Measurements from ENCODE around the gene PKD1L1. TPM values are rescaled to one million over a fixed set of nuclear protein-coding genes. Genes with fewer than 3 reads are reported as not detected.
A peak's percentile ranks its signal among the peaks of the same experiment; 100 is the strongest.

Gene PKD1L1
- total and polyA plus RNA-seq, 4 donors: 0.52 to 1.2 TPM; not detected in 2

DNA sequence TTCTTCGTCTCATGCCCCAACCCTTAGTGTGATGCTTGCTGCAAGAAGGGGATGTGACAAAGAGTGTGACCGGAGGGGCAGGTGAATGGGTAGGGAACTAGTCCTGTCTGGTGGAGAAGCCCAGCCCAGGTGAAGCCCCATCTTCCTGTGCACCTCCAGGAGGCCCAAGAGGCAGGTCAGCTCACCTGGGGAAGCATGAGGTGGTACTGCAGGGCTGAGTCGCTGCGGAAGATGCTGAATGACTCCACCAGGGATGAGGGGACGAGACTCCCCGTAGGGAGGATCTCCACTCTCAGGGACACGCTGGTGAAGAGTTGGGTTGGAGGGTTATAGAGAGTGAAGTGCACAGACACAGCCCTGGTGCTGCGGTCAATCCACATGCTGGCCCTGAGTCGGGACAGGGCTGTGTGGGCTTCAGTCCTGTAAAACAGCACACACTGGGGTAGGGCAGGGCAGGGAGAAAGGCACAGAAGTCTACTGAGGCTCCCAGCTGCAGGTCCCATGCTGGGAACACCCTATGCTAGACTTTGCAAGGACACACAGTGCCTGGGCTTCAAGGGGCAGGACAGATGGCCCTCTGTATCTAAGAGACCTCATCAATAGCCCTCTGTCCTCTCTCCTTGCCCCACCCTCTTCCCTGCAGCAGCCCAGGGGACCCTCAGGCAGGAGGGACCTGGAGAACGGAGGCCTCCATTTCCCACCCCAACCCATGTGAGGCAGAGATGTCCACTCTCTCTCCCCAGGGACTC is 136.5 kb downstream of the PKD1L1 start:
- no peaks in the 10 kb centered on the region for H3K4me1 ChIP-seq (ENCODE audit: control insufficient read depth in 1 of 2, insufficient read depth in 2 of 2, low read length in 2 of 2)
- DNase-seq: no peak
- WGBS, 2 donors: 86 to 93% methylated on average over 10 of the region's 10 CpGs

DNA sequence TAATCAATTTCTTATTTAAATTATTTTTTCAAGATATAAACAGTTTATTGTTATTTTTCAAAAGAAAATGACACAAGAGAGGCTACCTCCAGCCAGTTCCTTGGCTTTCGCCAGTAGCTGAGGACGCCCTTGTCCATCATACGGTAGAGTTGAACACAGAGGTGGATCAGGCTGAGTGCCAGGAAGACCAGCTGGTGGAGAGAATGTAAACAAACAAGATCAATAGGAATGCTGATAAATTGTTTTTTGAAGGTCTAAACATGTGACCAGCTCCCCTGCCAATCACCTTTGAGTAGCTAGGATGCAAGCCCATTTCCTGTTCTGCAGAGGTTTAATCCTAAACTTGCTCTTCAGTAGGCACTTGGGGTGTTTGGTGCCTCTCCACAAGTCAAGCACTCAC is 138.9 kb downstream of the PKD1L1 start:
- WGBS, 2 donors: 97 to 100% methylated on average over 3 of the region's 3 CpGs

More for the DNA sequence above, 136.5 kb downstream of the PKD1L1 start:
- ATAC-seq (ENCODE audit: low FRiP score): no peak
- no peak overlapping the region for H3K4me3 ChIP-seq (ENCODE audit: low read length in 2 of 2)
- H3K36me3 ChIP-seq (ENCODE audit: control insufficient read depth in 1 of 2, insufficient read depth in 2 of 2, low read length in 1 of 2): no peaks in the 10 kb centered on the region
- no peaks in the 10 kb centered on the region for H3K9me3 ChIP-seq (ENCODE audit: control insufficient read depth, low read length)
- intact Hi-C loops (cut with DNase I): no loop called here
- H3K27ac ChIP-seq (ENCODE audit: low read depth in 1 of 2, low read length in 2 of 2): no peak overlapping the region
- H3K27me3 ChIP-seq (ENCODE audit: control insufficient read depth in 1 of 2, insufficient read depth in 2 of 2, low read length in 1 of 2): no peaks in the 10 kb centered on the region

DNA sequence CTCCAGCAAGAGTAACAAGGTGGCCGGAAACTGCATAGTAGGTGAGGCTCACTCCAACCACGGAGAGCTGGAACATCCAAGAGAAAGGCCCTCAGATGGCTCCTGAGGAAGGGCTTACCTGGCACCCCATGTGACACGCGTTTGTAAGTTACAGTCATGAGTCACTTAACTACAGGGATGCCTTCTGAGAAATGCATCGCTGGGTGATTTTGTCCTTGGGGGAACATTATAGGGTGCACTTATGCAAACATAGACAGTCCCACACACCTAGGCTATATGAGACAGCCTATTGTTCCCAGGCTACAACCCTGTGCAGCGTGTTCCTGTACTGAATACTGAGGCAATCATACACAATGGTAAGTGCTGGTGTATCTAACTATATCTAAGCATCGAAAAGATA is 139.9 kb downstream of the PKD1L1 start:
- H3K4me3 ChIP-seq (ENCODE audit: low read length in 2 of 2): no peak overlapping the region
- ATAC-seq (ENCODE audit: low FRiP score) (no peak), DNase-seq (no peak)
- intact Hi-C loops (cut with DNase I): no loop called here
- 96 to 97% methylated on average over 7 of the region's 7 CpGs for WGBS, 2 donors
- no peaks in the 10 kb centered on the region for H3K4me1 ChIP-seq (ENCODE audit: control insufficient read depth in 1 of 2, insufficient read depth in 2 of 2, low read length in 2 of 2)
- H3K36me3 ChIP-seq (ENCODE audit: control insufficient read depth in 1 of 2, insufficient read depth in 2 of 2, low read length in 1 of 2): no peaks in the 10 kb centered on the region
- H3K9me3 ChIP-seq (ENCODE audit: control insufficient read depth, low read length): no peaks in the 10 kb centered on the region
- H3K27ac ChIP-seq (ENCODE audit: low read depth in 1 of 2, low read length in 2 of 2): no peak overlapping the region
- no peaks in the 10 kb centered on the region for H3K27me3 ChIP-seq (ENCODE audit: control insufficient read depth in 1 of 2, insufficient read depth in 2 of 2, low read length in 1 of 2)

More for the DNA sequence above, 138.9 kb downstream of the PKD1L1 start:
- no peak overlapping the region for H3K27ac ChIP-seq (ENCODE audit: low read depth in 1 of 2, low read length in 2 of 2)
- ATAC-seq (ENCODE audit: low FRiP score) (no peak), DNase-seq (no peak)
- H3K36me3 ChIP-seq (ENCODE audit: control insufficient read depth in 1 of 2, insufficient read depth in 2 of 2, low read length in 1 of 2): no peaks in the 10 kb centered on the region
- intact Hi-C loops (cut with DNase I): no loop called here
- no peaks in the 10 kb centered on the region for H3K27me3 ChIP-seq (ENCODE audit: control insufficient read depth in 1 of 2, insufficient read depth in 2 of 2, low read length in 1 of 2)
- no peaks in the 10 kb centered on the region for H3K4me1 ChIP-seq (ENCODE audit: control insufficient read depth in 1 of 2, insufficient read depth in 2 of 2, low read length in 2 of 2)
- no peaks in the 10 kb centered on the region for H3K9me3 ChIP-seq (ENCODE audit: control insufficient read depth, low read length)
- H3K4me3 ChIP-seq (ENCODE audit: low read length in 2 of 2): no peak overlapping the region

DNA sequence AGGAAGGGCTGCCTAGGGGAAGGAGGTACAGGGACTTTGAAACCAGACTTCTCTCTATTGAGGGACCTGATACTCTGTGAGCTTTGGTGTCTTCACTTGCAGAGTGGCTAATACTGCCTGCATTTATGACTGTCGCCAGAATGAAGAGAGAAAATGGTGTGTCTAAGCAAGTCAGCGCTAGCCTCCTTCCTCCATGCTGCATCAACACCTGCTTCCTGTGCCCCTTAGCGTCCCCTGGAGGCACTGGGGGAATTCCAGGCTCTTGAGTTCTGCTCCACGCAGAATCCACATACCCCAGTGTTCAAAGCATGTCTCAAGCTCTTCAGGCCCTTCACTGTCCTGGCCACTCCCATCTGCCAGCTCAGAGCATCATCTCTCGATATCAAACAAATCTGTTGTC is 140.5 kb downstream of the PKD1L1 start:
- no peaks in the 10 kb centered on the region for H3K4me1 ChIP-seq (ENCODE audit: control insufficient read depth in 1 of 2, insufficient read depth in 2 of 2, low read length in 2 of 2)
- no peak overlapping the region for H3K27ac ChIP-seq (ENCODE audit: low read depth in 1 of 2, low read length in 2 of 2)
- DNase-seq (no peak), ATAC-seq (ENCODE audit: low FRiP score) (no peak)
- no peaks in the 10 kb centered on the region for H3K27me3 ChIP-seq (ENCODE audit: control insufficient read depth in 1 of 2, insufficient read depth in 2 of 2, low read length in 1 of 2)
- 92 to 94% methylated on average over 5 of the region's 5 CpGs for WGBS, 2 donors
- no peaks in the 10 kb centered on the region for H3K9me3 ChIP-seq (ENCODE audit: control insufficient read depth, low read length)
- no peak overlapping the region for H3K4me3 ChIP-seq (ENCODE audit: low read length in 2 of 2)
- intact Hi-C loops (cut with DNase I): no loop called here
- H3K36me3 ChIP-seq (ENCODE audit: control insufficient read depth in 1 of 2, insufficient read depth in 2 of 2, low read length in 1 of 2): no peaks in the 10 kb centered on the region

DNA sequence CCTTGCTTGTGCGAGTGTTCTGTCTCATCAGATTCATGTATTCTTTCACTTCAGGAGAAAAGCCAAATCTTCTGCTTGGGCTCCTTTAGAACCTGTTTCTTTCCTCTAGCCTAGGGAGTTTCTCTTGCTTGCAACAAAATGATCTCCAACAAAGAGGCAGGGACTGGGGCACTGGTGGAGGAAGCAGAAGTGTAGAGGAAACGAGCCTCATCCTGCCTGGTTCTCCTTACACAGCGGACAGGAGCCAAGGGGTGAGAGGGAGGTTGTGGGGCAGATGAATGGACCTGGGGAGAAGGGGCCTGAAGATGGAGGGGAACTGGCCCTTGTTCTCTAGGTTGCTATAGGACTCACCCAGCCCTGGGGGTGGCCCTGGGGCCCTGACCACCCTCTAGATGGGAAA is 141.1 kb downstream of the PKD1L1 start:
- H3K4me3 ChIP-seq (ENCODE audit: low read length in 2 of 2): no peak overlapping the region

DNA sequence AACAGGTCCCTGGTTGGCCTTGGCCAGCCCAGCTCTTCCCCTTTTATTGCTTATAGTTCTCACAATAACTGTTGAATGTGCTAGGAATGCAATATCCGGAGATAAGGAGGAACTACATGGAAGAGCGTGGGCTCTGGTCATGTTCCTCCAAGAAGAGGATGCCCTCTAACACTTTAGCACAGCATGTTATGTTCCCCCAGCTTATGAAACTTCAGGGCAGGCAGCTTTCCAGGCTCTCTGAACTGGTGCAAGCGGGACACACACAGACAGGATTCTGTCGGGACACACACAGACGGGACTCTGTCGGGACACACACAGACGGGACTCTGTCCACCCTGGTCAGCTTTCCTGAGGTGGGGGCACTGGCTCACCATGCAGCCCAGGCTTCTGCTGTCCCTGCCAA is 141.6 kb downstream of the PKD1L1 start:
- Histone ChIP-seq H3K36me3 (ENCODE audit: control insufficient read depth in 1 of 2, insufficient read depth in 2 of 2, low read length in 1 of 2) (no peaks in the 10 kb centered on the region), H3K27ac (ENCODE audit: low read depth in 1 of 2, low read length in 2 of 2) (peak overlapping the region in 1 of 2 donors; percentile 14), H3K4me1 (ENCODE audit: control insufficient read depth in 1 of 2, insufficient read depth in 2 of 2, low read length in 2 of 2) (no peaks in the 10 kb centered on the region), H3K9me3 (ENCODE audit: control insufficient read depth, low read length) (no peaks in the 10 kb centered on the region), H3K27me3 (ENCODE audit: control insufficient read depth in 1 of 2, insufficient read depth in 2 of 2, low read length in 1 of 2) (no peaks in the 10 kb centered on the region), H3K4me3 (ENCODE audit: low read length in 2 of 2) (no peak overlapping the region)
- intact Hi-C loops (cut with DNase I): no loop called here
- WGBS, 2 donors: 13 to 15% methylated on average over 7 of the region's 7 CpGs
- DNase-seq (no peak), ATAC-seq (ENCODE audit: low FRiP score) (peak; percentile 50)

More for the DNA sequence above, 141.1 kb downstream of the PKD1L1 start:
- ATAC-seq (ENCODE audit: low FRiP score) (peak; percentile 34), DNase-seq (no peak)
- Histone ChIP-seq H3K9me3 (ENCODE audit: control insufficient read depth, low read length) (no peaks in the 10 kb centered on the region), H3K36me3 (ENCODE audit: control insufficient read depth in 1 of 2, insufficient read depth in 2 of 2, low read length in 1 of 2) (no peaks in the 10 kb centered on the region), H3K27me3 (ENCODE audit: control insufficient read depth in 1 of 2, insufficient read depth in 2 of 2, low read length in 1 of 2) (no peaks in the 10 kb centered on the region), H3K4me1 (ENCODE audit: control insufficient read depth in 1 of 2, insufficient read depth in 2 of 2, low read length in 2 of 2) (no peaks in the 10 kb centered on the region), H3K27ac (ENCODE audit: low read depth in 1 of 2, low read length in 2 of 2) (peak overlapping the region in 1 of 2 donors; percentile 14)
- WGBS, 2 donors: 47 to 50% methylated on average over 3 of the region's 3 CpGs
- intact Hi-C loops (cut with DNase I): no loop called here

DNA sequence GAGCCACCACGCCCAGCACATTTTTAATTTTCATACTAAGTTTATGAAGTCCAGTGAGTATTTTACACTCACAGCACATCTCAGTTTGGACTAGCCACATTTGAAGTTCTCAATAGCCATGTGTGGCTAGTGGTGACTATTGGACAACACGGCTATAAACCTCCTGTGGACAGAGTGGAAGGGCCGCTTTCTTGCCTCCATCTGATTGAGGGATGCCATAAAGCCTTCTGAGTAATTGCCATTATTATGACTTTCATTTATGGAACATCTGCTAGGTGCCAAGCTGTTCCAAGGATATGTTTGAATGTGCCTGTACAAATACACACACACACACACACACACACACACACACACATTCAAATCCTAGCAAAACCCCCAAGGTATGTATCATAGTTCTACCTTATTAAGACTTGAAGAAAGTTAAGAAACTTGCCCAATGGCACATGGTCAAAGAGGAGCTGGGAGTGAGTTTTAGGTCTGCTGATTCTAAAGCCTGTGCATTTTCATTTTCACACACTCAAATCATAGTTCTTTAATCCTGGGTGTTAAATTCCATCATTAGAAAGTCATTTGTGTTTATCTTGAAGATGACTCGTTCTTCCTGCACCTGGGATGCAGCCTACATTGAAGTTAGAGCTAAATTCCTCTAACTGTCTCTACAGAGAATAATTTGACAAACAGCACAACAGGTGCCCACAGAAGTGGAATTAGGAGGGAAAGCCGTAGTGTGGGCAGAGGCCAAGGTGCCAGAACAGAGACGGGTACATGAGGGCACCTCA is 143.3 kb downstream of the PKD1L1 start:
- DNase-seq: no peak
- intact Hi-C loops (cut with DNase I): no loop called here
- Histone ChIP-seq H3K9me3 (ENCODE audit: control insufficient read depth, low read length) (no peaks in the 10 kb centered on the region), H3K4me1 (ENCODE audit: control insufficient read depth in 1 of 2, insufficient read depth in 2 of 2, low read length in 2 of 2) (no peaks in the 10 kb centered on the region), H3K36me3 (ENCODE audit: control insufficient read depth in 1 of 2, insufficient read depth in 2 of 2, low read length in 1 of 2) (no peaks in the 10 kb centered on the region), H3K27ac (ENCODE audit: low read depth in 1 of 2, low read length in 2 of 2) (no peak overlapping the region), H3K27me3 (ENCODE audit: control insufficient read depth in 1 of 2, insufficient read depth in 2 of 2, low read length in 1 of 2) (no peaks in the 10 kb centered on the region), H3K4me3 (ENCODE audit: low read length in 2 of 2) (no peak overlapping the region)
- ATAC-seq (ENCODE audit: low FRiP score): no peak
- 92 to 94% methylated on average over 6 of the region's 6 CpGs for whole genome bisulfite sequencing, 2 donors

DNA sequence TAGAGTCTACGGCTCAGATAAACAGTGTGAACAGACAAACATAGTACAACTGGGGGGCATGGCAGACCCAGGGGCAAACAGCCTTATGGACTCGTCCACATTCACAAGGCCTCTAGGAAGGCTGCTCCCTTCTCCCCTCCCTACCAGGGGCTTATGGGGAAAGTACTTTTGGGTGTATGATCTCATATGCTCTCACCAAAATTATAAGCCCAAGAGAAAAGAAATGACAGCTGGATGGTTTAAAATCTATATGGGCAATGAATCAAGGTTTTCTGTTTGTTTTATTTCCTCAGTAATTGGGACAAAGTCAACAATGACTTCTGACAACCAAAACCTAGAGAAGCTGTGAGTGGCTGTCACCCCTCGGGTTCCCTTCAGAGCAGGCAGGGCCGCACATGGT is 144.4 kb downstream of the PKD1L1 start:
- H3K9me3 ChIP-seq (ENCODE audit: control insufficient read depth, low read length): no peaks in the 10 kb centered on the region
- 79 to 91% methylated on average over 4 of the region's 4 CpGs for WGBS, 2 donors
- no peaks in the 10 kb centered on the region for H3K4me1 ChIP-seq (ENCODE audit: control insufficient read depth in 1 of 2, insufficient read depth in 2 of 2, low read length in 2 of 2)
- DNase-seq: no peak
- intact Hi-C loops (cut with DNase I): no loop called here
- no peak for ATAC-seq (ENCODE audit: low FRiP score)
- H3K36me3 ChIP-seq (ENCODE audit: control insufficient read depth in 1 of 2, insufficient read depth in 2 of 2, low read length in 1 of 2): no peaks in the 10 kb centered on the region
- H3K4me3 ChIP-seq (ENCODE audit: low read length in 2 of 2): no peak overlapping the region
- H3K27ac ChIP-seq (ENCODE audit: low read depth in 1 of 2, low read length in 2 of 2): no peak overlapping the region
- H3K27me3 ChIP-seq (ENCODE audit: control insufficient read depth in 1 of 2, insufficient read depth in 2 of 2, low read length in 1 of 2): no peaks in the 10 kb centered on the region

DNA sequence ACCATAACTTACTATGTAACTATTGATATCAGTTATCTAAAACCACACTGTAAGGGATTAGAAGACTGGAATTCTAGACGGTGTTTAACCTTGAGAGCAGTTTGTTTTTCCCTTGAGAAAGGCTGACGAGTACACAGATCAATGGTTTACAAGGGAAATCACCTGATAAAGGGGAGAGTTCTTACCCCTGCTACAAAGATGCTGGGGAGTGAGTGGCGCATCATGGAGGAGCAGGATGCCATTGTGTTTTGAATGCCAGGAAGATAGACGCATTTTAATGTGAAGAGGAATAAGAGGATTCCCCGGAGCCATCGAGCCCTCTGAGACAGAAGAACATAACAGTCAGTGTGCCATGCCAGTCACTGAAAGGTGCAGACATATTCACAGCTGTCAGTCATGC is 145.2 kb downstream of the PKD1L1 start:
- Histone ChIP-seq H3K4me3 (ENCODE audit: low read length in 2 of 2) (no peak overlapping the region), H3K4me1 (ENCODE audit: control insufficient read depth in 1 of 2, insufficient read depth in 2 of 2, low read length in 2 of 2) (no peaks in the 10 kb centered on the region), H3K9me3 (ENCODE audit: control insufficient read depth, low read length) (no peaks in the 10 kb centered on the region), H3K27me3 (ENCODE audit: control insufficient read depth in 1 of 2, insufficient read depth in 2 of 2, low read length in 1 of 2) (no peaks in the 10 kb centered on the region), H3K27ac (ENCODE audit: low read depth in 1 of 2, low read length in 2 of 2) (no peak overlapping the region), H3K36me3 (ENCODE audit: control insufficient read depth in 1 of 2, insufficient read depth in 2 of 2, low read length in 1 of 2) (no peaks in the 10 kb centered on the region)
- WGBS, 2 donors: 93 to 94% methylated on average over 6 of the region's 6 CpGs
- ATAC-seq (ENCODE audit: low FRiP score) (no peak), DNase-seq (no peak)
- intact Hi-C loops (cut with DNase I): no loop called here
